ENCODE data around the gene TMEM181. TPM values are rescaled to one million over a fixed set of nuclear protein-coding genes. Genes with fewer than 3 reads are reported as not detected.

Gene TMEM181
- total RNA-seq, 1 donor from 2014 or later = 31.0 TPM

DNA sequence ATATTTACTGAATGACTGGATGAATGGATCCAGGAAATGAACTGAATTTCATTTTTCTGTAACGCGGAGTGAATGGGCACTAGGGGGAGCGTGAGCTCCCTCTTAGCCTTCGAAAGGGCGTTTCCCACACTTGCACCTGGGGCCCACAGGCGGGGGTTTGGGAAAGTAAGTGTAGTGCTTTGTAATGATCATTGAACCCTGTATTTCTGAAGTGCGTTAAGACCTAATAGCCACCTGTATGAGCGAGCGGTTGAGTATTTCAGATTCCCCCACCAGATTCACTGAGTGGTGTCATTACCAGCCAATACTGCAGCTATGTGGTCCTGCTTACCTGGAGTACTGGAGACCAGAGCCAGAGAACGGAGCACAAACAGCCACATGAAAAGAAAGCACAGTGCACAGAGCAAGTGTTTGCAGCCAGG, 100.5 kb downstream of the TMEM181 start:
- Histone ChIP-seq H3K27ac (ENCODE audit: low read depth, low read length) (no peak overlapping the region), H4K20me1 (ENCODE audit: insufficient read depth, low read length) (no peaks in the 10 kb centered on the region), H3K9me3 (ENCODE audit: insufficient read depth, low read depth, low read length) (no peaks in the 10 kb centered on the region), H3K79me2 (ENCODE audit: insufficient read depth, low read length) (no peaks in the 10 kb centered on the region), H3K4me3 (ENCODE audit: insufficient read depth, low read depth, low read length) (no peak overlapping the region), H3K9ac (ENCODE audit: low read length) (no peak overlapping the region), H3K4me2 (ENCODE audit: low read length) (no peak overlapping the region), H3K27me3 (ENCODE audit: insufficient read depth, low read length) (no peaks in the 10 kb centered on the region), H3K4me1 (ENCODE audit: insufficient read depth, low read length) (peaks cover 8% of the 10 kb centered on the region), H3K36me3 (ENCODE audit: insufficient read depth, low read length) (no peaks in the 10 kb centered on the region), H2AFZ (ENCODE audit: low read depth, low read length) (no peak overlapping the region)
- no peak overlapping the region for H3K4me3 Mint-ChIP-seq (ENCODE audit: unreplicated experiment)
- no peaks in the 10 kb centered on the region for H3K4me1 Mint-ChIP-seq (ENCODE audit: low read depth, unreplicated experiment)
- no peak for FAIRE-seq
- peaks cover 4% of the 10 kb centered on the region for H3K36me3 Mint-ChIP-seq (ENCODE audit: low read depth, unreplicated experiment)
- H3K27me3 Mint-ChIP-seq (ENCODE audit: low read depth, unreplicated experiment) = peaks cover 23% of the 10 kb centered on the region
- TF ChIP-seq, protein P1, sequence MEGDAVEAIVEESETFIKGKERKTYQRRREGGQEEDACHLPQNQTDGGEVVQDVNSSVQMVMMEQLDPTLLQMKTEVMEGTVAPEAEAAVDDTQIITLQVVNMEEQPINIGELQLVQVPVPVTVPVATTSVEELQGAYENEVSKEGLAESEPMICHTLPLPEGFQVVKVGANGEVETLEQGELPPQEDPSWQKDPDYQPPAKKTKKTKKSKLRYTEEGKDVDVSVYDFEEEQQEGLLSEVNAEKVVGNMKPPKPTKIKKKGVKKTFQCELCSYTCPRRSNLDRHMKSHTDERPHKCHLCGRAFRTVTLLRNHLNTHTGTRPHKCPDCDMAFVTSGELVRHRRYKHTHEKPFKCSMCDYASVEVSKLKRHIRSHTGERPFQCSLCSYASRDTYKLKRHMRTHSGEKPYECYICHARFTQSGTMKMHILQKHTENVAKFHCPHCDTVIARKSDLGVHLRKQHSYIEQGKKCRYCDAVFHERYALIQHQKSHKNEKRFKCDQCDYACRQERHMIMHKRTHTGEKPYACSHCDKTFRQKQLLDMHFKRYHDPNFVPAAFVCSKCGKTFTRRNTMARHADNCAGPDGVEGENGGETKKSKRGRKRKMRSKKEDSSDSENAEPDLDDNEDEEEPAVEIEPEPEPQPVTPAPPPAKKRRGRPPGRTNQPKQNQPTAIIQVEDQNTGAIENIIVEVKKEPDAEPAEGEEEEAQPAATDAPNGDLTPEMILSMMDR (IDR thresholded peaks at IDR 0.05; ENCODE audit: insufficient read depth, low read depth, low read length) = peak; percentile 37
- no peak for TF ChIP-seq EZH2 (IDR thresholded peaks at IDR 0.05; ENCODE audit: insufficient read depth, low read length)
- peaks cover 3% of the 10 kb centered on the region for H3K9me3 Mint-ChIP-seq (ENCODE audit: unreplicated experiment)
- no peak for DNase-seq (ENCODE audit: low read depth)
- H3K27ac Mint-ChIP-seq (ENCODE audit: unreplicated experiment) = no peak overlapping the region

DNA sequence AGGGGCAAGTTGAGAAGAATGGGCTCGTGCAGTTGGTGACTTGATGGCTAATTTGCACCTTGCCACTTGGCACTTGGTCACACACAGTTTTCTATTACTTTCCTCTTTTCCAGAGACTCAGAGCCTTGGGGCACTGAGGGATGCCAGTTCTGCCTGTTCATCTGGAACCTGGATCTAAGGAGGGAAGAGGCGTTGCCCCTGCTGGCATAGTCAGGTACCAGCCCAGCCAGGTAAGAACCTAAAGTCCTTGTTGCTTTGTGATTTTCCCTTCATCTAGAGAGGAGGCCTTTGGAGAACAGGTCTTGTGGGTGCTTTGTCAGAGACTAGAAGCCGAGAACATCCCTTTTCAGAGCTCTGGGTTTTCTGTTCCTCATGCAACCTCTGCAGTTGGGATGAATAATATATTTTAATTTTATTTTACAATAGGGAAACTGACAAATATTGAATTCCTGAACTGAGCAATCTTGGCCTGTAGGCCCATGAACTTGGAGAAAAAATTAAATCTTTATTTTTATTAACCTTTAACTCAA, 101.3 kb downstream of the TMEM181 start:
- Mint-ChIP-seq H3K36me3 (ENCODE audit: low read depth, unreplicated experiment) (peaks cover 4% of the 10 kb centered on the region), H3K27me3 (ENCODE audit: low read depth, unreplicated experiment) (peaks cover 22% of the 10 kb centered on the region), H3K27ac (ENCODE audit: unreplicated experiment) (no peak overlapping the region), H3K4me3 (ENCODE audit: unreplicated experiment) (no peak overlapping the region), H3K9me3 (ENCODE audit: unreplicated experiment) (peaks cover 3% of the 10 kb centered on the region), H3K4me1 (ENCODE audit: low read depth, unreplicated experiment) (no peaks in the 10 kb centered on the region)
- FAIRE-seq = no peak
- H4K20me1 ChIP-seq (ENCODE audit: insufficient read depth, low read length) = no peaks in the 10 kb centered on the region
- H3K9me3 ChIP-seq (ENCODE audit: insufficient read depth, low read depth, low read length) = no peaks in the 10 kb centered on the region
- no peak overlapping the region for H3K9ac ChIP-seq (ENCODE audit: low read length)
- H3K27me3 ChIP-seq (ENCODE audit: insufficient read depth, low read length) = peaks cover under 1% of the 10 kb centered on the region
- H3K27ac ChIP-seq (ENCODE audit: low read depth, low read length) = no peak overlapping the region
- no peak for TF ChIP-seq EZH2 (IDR thresholded peaks at IDR 0.05; ENCODE audit: insufficient read depth, low read length)
- TF ChIP-seq, protein P1 (IDR thresholded peaks at IDR 0.05; ENCODE audit: insufficient read depth, low read depth, low read length) = no peak
- no peaks in the 10 kb centered on the region for H3K36me3 ChIP-seq (ENCODE audit: insufficient read depth, low read length)
- no peak overlapping the region for H3K4me3 ChIP-seq (ENCODE audit: insufficient read depth, low read depth, low read length)
- no peaks in the 10 kb centered on the region for H3K4me1 ChIP-seq (ENCODE audit: insufficient read depth, low read length)
- H3K4me2 ChIP-seq (ENCODE audit: low read length) = no peak overlapping the region
- no peaks in the 10 kb centered on the region for H3K79me2 ChIP-seq (ENCODE audit: insufficient read depth, low read length)
- H2AFZ ChIP-seq (ENCODE audit: low read depth, low read length) = no peak overlapping the region
- no peak for DNase-seq (ENCODE audit: low read depth)

DNA sequence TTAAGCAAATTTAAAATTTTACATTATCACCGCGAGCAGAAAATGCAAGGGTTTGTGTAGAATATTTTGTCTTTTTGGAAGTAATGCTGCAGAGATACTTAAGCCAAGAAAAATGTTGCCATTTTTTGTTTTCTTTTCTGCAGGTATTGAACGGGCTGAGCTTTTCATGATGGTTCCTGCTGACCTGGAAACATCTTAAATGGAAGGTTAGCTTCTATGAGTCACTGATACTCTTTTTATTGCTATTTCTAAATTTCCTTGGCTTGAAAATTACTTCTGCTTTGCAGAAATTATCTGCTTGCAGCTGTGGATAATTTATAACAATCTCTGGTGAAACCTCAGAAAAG, 102.7 kb downstream of the TMEM181 start:
- Mint-ChIP-seq H3K9me3 (ENCODE audit: unreplicated experiment) (peaks cover 3% of the 10 kb centered on the region), H3K4me3 (ENCODE audit: unreplicated experiment) (no peak overlapping the region), H3K36me3 (ENCODE audit: low read depth, unreplicated experiment) (peaks cover 8% of the 10 kb centered on the region), H3K4me1 (ENCODE audit: low read depth, unreplicated experiment) (no peaks in the 10 kb centered on the region), H3K27ac (ENCODE audit: unreplicated experiment) (no peak overlapping the region), H3K27me3 (ENCODE audit: low read depth, unreplicated experiment) (peaks cover 35% of the 10 kb centered on the region)
- Histone ChIP-seq H3K4me1 (ENCODE audit: insufficient read depth, low read length) (no peaks in the 10 kb centered on the region), H4K20me1 (ENCODE audit: insufficient read depth, low read length) (no peaks in the 10 kb centered on the region), H3K4me3 (ENCODE audit: insufficient read depth, low read depth, low read length) (no peak overlapping the region), H3K79me2 (ENCODE audit: insufficient read depth, low read length) (no peaks in the 10 kb centered on the region), H3K27me3 (ENCODE audit: insufficient read depth, low read length) (peaks cover 7% of the 10 kb centered on the region), H3K9me3 (ENCODE audit: insufficient read depth, low read depth, low read length) (no peaks in the 10 kb centered on the region), H3K27ac (ENCODE audit: low read depth, low read length) (no peak overlapping the region), H2AFZ (ENCODE audit: low read depth, low read length) (no peak overlapping the region), H3K36me3 (ENCODE audit: insufficient read depth, low read length) (no peaks in the 10 kb centered on the region), H3K9ac (ENCODE audit: low read length) (no peak overlapping the region), H3K4me2 (ENCODE audit: low read length) (no peak overlapping the region)
- no peak for FAIRE-seq
- TF ChIP-seq, protein P1 (IDR thresholded peaks at IDR 0.05; ENCODE audit: insufficient read depth, low read depth, low read length) = no peak
- no peak for TF ChIP-seq EZH2 (IDR thresholded peaks at IDR 0.05; ENCODE audit: insufficient read depth, low read length)
- no peak for DNase-seq (ENCODE audit: low read depth)
